Fibroblast of skin of right quadriceps (primary cell): ENCODE data around the gene TAS1R3.
A peak's percentile ranks its signal among the peaks of the same experiment; 100 is the strongest.

Source experiments
- DNase-seq: peaks from one replicate; pipeline ENCODE4 v3.0.0-alpha.2; 2013

Gene TAS1R3

DNA sequence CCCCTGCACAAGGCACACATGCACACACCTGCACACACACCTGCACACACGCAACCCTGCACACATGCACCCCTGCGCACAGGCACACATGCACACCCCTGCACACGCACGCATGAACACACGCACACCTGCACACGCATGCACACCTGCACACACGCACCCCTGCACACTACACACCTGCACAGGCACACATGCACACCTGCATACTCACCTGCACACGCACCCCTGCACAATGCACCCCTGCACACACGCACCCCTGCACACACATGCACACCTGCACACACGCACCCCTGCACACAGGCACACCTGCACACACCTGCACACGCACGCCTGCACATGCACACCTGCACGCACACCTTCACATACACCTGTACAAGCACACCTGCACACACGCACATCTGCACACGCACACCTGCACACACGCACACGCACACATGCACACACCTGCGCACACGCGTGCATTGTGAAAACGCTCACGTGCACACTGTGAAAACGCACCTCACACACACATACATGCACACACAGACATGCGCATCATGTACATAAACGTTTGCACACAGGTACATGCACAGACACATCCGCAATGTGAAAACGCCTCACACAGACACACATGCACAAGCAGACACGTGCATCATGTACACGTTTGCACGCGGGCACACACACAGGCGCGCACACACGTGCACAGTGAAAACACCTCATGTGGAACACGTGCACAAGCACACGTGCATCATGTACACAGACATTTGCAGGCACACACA lies 9.9 kb downstream of the TAS1R3 start:
- DNase-seq, result no peak

DNA sequence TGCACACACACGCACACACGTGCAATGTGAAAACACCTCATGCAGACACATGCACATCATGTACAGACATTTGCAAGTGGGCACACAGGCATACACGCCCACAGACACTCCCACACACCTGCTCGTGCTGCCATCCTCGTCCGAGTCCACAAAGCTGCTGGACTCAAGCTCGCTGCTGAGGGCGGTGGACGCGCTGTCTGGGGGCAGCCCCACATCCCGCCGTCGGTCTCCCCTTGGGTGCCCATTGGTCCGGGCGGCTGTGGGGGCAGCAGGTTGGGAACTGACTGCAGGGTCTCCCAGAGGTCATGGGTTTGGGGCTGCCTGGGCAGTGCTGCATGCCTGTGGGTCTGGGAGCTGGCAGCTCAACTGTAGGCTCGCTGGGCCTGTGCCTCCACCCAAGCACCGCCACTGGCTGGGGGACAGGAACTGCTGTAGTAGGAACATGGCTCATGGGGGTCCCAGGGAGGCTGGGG lies 10.5 kb downstream of the TAS1R3 start:
- no peak for DNase-seq

DNA sequence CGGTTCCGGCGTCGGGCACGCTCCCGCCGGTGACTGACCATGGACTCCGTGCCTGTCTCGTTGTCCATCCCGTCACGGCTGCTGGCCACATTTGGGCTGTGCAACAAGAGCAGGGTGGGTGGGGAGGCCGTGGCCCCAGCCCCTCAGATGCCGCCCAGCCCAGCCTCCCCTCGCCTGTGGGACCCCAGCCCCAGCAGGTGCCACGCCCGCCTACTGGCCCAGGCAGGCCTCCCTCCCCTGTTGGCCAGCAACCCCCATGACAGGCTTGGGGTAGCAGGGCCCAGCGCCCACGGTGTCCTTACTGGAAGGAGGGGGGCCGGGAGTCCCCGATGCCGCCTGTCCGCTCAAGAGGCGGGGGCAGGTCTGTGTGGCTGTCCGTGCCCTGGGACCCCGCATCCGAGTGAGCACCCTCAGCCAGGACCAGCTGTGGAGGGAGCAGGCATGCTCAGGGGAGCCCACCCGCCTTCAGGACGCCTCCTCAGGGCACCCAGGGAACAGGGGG lies 11.0 kb downstream of the TAS1R3 start:
- DNase-seq, result no peak

DNA sequence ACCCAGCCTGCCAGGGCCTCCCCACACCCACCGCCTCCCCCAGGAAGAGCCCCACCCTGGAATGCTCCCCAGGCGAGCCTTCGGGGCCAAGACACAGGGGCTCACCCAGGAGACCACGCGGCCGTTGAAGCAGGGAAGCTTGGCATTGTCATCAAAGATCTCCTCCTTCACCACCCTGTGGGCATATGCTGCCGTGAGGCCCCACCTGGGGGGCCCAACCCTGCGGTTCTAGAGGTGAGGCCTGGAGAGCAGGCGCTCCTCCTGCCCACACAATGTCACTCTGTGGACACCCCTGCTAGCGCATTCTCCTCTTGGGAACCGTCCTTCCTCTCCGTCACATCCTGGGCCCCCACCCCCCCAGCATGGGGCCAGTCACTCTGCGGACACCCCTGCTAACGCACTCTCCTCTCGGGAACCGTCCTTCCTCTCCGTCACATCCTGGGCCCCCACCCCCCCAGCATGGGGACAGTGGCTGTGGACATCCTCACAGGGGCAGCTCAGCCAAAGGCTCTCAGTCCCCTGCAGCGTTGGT lies 11.6 kb downstream of the TAS1R3 start:
- DNase-seq, result no peak

DNA sequence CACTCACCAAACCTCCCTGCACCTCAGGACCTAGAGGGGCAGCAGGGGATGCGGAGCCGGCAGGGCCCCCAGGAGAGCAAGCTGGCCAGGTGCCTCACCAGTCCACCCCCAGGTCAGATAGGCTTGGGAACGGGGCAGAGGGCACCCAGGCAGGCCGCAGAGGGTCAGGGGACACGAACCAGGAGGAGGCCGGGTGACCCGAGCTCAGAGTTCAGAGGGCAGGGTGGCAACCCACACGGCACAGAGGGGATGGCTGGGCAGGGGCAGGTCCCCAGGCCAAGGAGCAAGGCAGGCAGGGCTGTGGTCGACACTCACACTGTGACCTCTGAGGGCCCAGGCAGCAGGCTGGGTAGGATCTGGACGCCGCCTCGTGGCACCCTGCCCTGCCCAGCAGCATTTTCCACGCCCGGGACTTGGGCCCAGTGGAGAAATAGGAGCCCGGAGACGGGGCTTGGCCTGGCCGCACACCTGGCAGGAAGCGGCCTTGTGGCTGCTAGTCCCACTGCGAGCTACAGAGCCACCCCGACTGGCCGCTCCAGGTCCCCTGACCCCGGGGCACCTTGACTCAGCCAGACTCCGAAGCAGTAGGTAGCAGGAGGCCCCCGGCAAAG lies 12.8 kb downstream of the TAS1R3 start:
- no peak for DNase-seq

DNA sequence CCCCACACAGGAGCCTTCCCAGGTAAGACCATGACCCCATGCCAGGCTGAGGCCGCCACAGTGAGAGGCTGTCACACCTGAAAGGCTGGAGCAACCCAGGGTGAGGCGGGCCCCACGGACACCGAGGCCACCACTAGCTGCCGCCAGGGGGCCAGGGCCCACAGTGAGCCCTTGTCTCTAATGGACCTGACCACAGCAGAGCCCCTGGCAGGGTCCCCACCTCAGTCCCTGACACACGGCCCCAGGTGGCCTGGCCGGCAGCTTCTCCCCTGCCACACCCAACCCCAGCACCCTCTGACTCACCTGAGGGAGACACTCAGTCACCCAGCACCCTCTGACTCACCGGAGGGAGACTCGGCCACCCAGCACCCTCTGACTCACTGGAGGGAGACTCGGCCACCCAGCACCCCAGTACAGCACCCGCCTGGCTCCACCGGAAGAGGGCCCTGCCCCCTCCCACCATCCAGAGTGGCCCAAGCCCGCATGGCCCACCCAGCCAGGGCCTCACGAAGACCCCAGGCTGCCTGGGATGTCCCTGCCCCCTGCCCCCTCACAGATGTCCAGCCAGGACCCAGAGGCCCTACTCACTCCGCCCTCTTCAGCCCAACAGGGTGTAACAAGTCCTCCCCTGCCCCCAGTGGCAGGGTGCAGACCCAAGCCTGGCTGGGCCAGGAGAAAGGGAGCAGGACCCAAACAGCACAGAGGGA lies 13.7 kb downstream of the TAS1R3 start:
- peak; percentile 54 for DNase-seq

DNA sequence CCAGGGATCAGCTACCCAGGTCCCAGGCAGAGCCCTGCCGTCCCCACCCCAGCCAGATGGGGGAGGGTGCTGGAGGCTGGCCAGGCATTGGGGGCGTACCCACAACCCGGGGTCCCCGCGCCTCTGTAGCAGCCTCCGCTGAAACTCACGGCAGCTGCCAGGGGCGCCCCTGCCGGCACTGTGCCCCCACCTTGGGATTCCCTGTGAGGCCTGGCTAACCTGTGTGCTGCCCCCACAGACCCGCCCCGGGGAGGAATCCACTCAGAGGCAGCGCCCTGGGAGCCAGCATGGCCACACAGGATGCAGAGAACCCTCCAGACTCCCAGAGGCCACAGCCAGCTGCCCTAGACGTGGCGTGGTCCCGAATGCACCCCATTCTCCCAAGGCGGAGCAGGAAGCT lies 14.3 kb downstream of the TAS1R3 start:
- no peak for DNase-seq

DNA sequence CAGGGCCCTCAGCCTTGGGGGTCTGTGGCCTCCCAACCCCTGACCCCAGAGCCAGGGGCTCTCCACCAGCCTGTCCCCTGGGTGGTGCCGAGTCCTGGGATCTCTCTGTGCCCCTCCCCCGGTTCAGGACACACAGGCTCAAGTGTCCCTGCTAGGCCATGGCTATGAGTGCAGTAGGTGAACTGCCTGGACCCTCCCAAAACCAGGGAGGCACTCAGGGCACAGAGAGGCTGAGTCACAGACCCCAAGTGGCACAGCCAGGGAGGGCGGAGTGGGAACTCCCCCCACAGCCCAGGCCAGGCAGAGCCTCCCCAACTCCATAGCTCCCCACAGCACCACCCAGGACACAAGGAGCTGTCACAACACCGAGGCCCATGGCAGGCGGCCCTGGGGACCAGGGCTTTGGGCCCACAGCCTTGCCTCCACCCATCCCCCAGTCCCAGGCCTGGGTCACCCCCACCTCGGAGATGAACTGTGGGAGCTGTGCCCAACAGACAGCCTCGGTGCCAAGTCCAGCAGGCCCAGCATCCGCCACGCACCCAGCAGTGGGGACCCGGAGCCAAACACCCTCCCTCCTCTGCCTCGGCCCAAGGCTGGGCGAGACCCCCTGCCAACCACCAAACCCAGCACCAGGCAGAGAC lies 14.9 kb downstream of the TAS1R3 start:
- no peak for DNase-seq

DNA sequence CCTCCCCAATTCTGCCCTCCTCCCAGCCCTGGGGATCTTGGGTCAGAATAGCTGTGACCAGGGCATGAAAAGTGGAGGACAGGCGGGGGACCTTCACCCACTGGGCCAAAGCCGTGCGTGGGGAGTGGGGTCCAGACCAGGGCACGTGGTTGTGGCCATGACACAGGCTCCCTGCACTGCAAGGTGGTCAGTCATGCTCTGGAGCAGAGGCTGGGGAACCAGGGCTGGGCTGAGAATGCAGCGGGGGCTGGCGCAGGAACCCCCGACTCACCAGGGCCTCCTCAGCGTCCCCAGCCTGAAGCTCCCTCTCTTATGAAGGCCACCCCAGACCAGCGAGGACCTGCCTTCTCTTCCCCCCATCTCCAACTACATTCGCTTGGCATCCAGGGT lies 15.4 kb downstream of the TAS1R3 start:
- no peak for DNase-seq

DNA sequence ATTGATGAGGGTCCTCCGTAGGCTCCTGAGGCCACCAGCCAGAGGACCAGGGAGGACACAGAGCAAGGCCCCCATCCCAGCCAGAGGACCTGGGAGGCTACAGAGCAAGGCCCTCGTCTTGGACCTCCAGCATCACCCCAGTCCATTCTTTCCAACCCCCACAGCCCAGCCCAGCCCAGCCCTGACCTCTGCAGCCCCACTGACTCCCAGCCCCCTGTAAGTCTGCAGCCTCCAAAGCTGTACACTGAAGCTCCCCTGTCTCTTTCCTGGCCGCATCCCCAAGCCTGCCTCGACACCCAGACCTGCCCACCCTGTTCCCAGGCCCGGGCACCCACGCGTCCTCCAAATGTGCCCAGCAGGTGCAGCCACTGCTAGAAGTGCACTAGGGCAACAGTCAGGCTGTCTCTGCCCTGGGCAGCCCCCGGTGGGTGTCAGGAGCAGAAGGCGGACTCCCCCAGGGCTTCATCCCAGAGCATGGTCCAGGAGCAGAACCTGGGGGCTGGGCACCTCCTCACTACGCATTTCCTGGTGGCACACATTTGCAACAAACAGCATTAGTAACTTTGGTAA lies 16.0 kb downstream of the TAS1R3 start:
- no peak for DNase-seq

DNA sequence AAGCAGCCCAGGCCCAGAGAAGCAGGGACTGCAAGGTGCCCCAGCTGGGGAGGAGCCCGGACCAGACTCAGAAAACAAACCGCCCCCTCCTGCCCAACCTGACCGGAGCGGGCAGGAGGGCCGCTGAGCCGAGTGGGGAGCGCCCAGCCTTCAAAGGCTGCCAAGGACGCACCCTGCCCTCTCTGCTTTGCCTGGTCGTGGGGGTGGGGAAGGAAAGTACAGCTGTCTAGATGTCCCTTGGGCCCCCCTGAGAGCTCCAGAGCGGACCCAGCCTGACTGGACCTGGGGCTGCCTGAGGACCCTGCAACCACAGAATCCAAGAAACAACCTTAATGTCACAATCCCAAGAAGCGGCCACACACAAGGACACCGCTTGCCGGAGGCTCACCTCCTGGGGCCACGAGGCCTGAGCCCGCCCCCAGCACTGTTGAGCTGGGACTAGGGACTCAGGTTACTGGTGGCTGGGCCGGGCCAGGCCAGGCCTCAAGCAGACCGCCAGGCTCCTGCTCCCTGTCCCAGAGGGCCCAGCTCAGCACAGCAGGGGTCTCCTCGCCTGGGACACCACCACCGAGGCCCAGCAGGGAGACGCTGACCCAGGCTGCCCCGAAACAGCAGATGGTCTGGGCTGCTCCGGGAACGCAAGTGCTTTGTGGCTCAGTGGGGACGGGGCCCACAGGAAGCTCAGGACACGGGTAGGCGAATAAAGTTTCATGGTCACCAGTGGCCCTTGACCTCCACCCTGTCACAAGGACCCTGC lies 16.8 kb downstream of the TAS1R3 start:
- no peak for DNase-seq

DNA sequence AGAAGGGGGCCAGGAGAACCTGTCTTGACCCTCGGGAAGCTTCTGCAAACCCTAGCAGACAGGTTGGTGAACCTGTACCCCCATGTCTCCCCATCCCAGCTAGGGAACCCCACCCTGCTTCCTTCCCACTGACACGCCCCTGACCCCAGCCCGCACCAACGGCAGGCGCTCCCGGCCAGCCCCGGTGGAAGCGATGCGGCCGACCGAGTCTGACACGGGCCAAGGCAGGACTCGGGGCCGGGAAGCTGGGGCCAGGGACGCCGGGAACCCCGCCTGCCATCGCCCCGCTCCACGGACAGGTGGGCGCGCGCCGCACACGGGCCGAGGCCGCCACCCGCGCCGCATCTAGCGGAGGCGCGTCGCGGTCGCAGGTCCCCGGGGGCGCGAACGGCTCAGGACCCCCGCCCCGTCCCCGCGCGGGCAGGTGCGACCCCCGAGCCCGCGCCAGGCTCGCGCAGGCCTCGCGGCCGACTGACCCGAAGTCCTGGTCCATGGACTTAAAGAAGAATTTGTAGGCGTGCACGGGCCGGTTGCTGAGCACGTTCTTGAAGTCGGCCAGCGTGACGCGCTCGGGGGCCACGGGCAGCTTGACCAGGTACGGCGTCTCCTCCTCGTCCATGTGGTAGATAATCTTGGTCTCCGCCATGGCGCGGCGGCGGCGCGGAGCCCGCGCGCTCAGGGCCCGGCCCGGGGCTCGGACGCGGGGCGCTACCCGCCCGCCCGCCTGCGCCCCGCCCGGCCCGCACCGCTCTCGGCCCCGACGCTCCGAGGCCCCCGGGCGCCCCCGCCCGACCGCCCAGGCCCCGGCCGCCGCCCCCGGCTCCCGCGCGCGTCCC lies 17.6 kb downstream of the TAS1R3 start:
- no peak for DNase-seq

DNA sequence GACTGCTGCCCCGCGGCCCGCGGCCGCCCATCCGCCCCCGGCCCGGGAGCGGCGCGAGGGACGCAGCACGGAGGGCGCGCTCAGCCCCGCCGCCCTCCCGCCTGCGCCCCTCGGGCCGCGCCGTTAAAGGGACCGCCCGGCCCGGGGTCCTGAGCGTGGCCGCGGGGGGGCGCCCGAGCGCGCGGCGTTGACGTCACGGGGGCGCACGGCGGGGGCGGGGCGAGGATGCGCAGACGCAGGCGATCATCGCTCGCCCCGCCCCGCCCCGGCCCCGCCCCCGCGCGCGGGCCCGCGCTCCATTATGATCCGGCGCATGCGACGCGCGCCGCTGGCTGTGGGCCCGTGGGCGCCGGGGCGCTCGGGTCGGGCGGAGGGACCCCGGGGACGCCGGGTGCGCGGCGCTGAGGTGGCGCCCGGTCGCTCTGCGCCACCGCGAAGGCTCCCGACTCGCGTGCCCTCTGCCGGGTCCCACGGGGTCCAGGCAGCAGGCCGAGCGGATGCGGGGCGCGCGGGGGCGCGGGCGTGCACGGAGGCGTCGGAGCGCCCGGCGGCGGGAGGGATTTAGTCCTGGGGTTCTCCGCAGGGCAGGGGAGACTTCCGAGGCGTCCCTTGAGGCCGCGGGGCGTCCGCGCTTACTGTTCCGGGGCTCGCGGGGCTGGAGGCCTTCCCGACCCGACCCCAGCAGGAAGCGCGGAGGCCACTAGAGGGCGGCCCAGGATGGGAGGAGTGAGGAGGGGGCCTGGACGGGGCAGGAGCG lies 18.4 kb downstream of the TAS1R3 start, which contains the start of gene DVL1:
TSS of gene DVL1 (minus strand) at position 163 of the 757 bp plus-strand sequence. CDS start 353 bp downstream, outside the sequence.
- DNase-seq, result peak; percentile 69

DNA sequence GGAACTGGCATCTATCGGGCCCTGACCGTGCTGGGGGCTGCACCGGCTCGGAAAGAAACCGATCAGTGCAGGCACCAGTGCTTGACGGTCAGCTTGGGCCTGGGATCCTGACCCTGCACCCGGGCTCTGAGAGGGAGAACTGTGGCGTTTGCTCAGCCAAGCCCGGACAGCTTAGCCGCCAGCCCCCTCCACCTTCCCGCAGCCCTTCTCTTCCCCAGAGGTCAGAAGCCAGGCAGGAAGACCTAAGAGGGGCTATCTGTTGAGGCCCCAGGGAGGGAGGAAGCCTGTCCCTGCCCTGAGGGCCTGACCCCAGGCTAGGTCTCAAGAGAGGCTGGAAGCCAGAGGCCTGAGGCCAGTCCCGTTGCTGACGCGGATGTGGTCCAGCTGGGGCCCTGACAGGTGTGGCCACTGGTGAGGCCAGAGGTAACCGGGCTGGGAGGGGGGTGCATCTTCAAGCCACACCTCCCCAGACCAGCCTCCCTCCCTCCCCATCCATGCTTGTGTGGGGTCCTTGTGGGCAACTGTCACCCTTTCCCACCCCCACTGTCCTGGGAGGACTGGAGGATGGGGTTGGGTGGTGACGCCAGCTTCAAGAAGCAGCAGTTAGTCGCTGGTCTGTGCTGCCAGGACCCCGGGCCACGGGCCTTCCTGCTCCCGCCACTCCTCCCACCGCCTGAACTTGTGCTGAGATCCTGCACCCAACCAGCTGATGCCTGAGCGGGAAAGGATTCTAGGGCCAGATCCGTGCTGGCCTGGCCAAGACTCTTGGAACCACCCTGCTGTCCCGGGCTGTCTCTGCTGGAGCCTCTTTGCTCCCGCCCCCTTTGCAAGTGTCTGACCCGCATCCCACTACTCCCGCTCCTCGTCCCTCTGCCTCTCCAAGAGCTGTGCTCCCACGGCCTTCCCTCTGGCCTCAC lies 20.7 kb downstream of the TAS1R3 start:
- DNase-seq, result peak; percentile 30

DNA sequence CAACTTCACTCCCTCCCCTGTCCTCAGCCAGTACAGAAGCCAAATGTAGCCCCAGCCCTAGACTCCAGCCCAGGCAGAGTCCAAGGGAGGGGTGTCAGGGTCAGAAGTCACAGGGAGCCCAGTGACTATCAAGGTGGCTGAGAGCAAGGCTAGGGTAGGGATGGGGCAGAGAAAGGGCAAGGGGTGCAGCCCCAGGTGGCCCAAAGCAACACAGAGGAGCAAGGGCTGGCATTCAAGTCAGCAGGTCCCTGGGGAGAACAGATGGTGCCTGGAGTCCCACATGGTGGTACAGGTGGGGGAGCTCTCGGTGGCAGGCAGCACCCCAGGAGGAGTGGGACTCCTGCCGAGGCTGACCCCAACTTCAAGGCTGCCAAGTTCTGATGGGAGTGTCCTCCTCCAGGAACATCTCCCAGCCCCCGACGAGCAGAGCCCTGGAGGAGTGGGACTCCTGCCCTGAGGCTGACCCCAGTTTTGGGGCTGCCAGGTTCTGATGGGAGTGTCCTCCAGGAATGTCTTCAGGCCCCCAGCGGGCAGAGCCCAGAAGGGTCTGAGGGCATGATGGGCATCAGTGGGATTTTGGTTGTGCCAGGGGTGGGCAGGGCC lies 21.8 kb downstream of the TAS1R3 start:
- no peak for DNase-seq

DNA sequence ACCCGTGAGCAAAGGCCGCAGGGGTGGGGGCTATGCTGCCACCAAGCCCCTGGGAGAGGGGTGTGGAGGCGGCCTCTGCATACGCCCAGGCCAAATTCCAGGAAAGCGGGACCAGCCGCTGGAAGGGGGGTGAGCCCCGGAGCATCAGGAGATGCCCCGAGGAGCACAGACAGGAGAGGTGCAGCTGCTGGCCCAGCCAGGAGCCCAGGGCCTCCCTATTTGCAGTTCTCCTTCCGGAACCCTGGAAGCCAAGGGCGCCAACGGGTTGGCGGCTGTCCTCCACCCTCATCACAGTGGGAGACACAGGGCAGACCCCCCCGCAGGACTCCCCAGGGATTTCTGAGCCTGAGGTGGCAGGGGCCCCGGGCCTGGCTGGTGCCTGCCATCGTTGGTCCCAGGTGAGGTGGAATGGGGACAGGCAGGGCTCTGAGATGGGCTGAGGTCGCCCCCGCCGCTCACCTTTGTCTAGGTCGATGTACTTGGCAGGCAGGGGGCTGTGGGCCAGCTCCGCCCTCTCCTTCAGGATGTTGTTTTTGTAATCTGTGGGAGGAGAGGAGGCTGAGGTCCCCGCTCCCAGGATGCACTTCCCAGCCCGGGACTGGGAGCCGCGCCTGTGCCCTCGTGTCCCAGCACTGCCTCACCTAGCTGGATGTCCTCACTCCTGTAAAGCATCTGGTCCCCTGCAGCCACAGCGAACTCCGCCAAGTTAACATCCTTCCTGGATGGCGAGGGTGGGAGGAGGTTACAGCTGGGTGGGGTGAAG lies 22.5 kb downstream of the TAS1R3 start:
- DNase-seq, result no peak
